Measurements from ENCODE around the gene CAPN15. TPM values are rescaled to one million over a fixed set of nuclear protein-coding genes. Genes with fewer than 3 reads are reported as not detected.

Gene CAPN15
- total and polyA plus RNA-seq, 9 of the 15 experiments (the other 6 are each of a cell fraction or from before 2014, with no cell fraction given) = 0.62 to 111 (median 14.2) TPM

- TF ChIP-seq BCLAF1 (IDR thresholded peaks at IDR 0.05; ENCODE audit: borderline replicate concordance in 1 of 2, control insufficient read depth in 1 of 2, low read depth in 2 of 2, low read length in 1 of 2) (no peak), EHMT2 (IDR thresholded peaks at IDR 0.05) (no peak), ZBTB33 (CRISPR knock-in tag; IDR thresholded peaks at IDR 0.05) (0 out of 2 replicates have a peak, but pooled peaks have one; percentile 49), ZNF655 (CRISPR knock-in tag; IDR thresholded peaks at IDR 0.05) (no peak), ZNF239 (CRISPR knock-in tag; IDR thresholded peaks at IDR 0.05) (no peak), GABPA (tag; conservative IDR thresholded peaks at IDR 0.05; ENCODE audit: low read depth) (no peak), TAL1 (IDR thresholded peaks at IDR 0.05) (no peak), NR1H2 (CRISPR knock-in tag; IDR thresholded peaks at IDR 0.05) (no peak), ZNF551 (CRISPR knock-in tag; IDR thresholded peaks at IDR 0.05) (no peak), MEF2A (IDR thresholded peaks at IDR 0.05; ENCODE audit: control insufficient read depth, low read depth, low read length) (no peak), U2AF1 (optimal IDR thresholded peaks at IDR 0.05; ENCODE audit: low read depth, low read length) (no peak), ZNF778 (CRISPR knock-in tag; IDR thresholded peaks at IDR 0.05) (no peak), SETDB1 (IDR thresholded peaks at IDR 0.05; ENCODE audit: low read length) (no peak)
- TF ChIP-seq, protein P1, sequence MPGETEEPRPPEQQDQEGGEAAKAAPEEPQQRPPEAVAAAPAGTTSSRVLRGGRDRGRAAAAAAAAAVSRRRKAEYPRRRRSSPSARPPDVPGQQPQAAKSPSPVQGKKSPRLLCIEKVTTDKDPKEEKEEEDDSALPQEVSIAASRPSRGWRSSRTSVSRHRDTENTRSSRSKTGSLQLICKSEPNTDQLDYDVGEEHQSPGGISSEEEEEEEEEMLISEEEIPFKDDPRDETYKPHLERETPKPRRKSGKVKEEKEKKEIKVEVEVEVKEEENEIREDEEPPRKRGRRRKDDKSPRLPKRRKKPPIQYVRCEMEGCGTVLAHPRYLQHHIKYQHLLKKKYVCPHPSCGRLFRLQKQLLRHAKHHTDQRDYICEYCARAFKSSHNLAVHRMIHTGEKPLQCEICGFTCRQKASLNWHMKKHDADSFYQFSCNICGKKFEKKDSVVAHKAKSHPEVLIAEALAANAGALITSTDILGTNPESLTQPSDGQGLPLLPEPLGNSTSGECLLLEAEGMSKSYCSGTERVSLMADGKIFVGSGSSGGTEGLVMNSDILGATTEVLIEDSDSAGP (CRISPR knock-in tag; IDR thresholded peaks at IDR 0.05) = no peak
- TF ChIP-seq, protein P2, sequence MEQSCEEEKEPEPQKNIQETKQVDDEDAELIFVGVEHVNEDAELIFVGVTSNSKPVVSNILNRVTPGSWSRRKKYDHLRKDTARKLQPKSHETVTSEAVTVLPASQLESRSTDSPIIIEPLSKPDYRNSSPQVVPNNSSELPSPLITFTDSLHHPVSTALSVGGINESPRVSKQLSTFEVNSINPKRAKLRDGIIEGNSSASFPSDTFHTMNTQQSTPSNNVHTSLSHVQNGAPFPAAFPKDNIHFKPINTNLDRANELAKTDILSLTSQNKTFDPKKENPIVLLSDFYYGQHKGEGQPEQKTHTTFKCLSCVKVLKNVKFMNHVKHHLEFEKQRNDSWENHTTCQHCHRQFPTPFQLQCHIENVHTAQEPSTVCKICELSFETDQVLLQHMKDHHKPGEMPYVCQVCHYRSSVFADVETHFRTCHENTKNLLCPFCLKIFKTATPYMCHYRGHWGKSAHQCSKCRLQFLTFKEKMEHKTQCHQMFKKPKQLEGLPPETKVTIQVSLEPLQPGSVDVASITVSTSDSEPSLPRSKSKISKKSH (CRISPR knock-in tag; IDR thresholded peaks at IDR 0.05) = no peak
Measured at GRCh38 chr16:535446-536405, 8.2 kb downstream of the CAPN15 start (continued).

All from K562 (cell line).